Endothelial cell of umbilical vein (primary cell): ENCODE data around the gene PRSS22. TPM values are rescaled to one million over a fixed set of nuclear protein-coding genes. Genes with fewer than 3 reads are reported as not detected.
A peak's percentile ranks its signal among the peaks of the same experiment; 100 is the strongest.

Experiments
- BruUV-seq: library from RNA; stranded (reverse); fragments of 400-500 nt; replicated peaks from 2 replicates; lab custom pipeline; 2021; lab: Mats Ljungman, UMichigan
- CTCF ChIA-PET: fragments of 300-600, 350-600 bp; sonication (Branson Sonifier 250); formaldehyde crosslinking; loops from one replicate; lab custom pipeline; 2021; ENCODE audit warnings: antibody characterized with exemption, inconsistent platforms; lab: Charles Lee
- POLR2A ChIA-PET: fragments of 300-600, 350-600 bp; sonication (Branson Sonifier 250); formaldehyde crosslinking; loops from one replicate; lab custom pipeline; 2021; ENCODE audit warnings: antibody characterized with exemption, inconsistent platforms; lab: Charles Lee
- DNase-seq: peaks from one replicate; pipeline ENCODE4 v3.0.0-alpha.2; 2011; ENCODE audit warnings: low read depth, low spot score
- FAIRE-seq: peaks from 2 replicates; lab custom pipeline; 2011; peaks lifted over from hg19 to GRCh38; lab: Jason Lieb, UNC
- H2AFZ ChIP-seq: 2 replicates; pipeline ENCODE4 v1.6.0; 2012; ENCODE audit warnings: low read depth, low read length, control low read depth, inconsistent platforms
- H3K27ac ChIP-seq: 2 replicates; pipeline ENCODE4 v1.5.1; 2011; ENCODE audit warnings: low read depth, mild to moderate bottlenecking, control low read depth, low read length, moderate library complexity; ENCODE audit not compliant: insufficient read depth
- H3K27me3 ChIP-seq, 2 experiments: 2 replicates each; pipeline versions ENCODE4 v1.6.0 to v1.6.1; 2011; ENCODE audit warnings: low read length in 2 of 2, mixed read lengths in 1 of 2; ENCODE audit not compliant: control insufficient read depth in 2 of 2, insufficient read depth in 2 of 2
- H3K36me3 ChIP-seq, 2 experiments: 2 replicates in 1 of 2; 3 replicates in 1 of 2; pipeline ENCODE4 v1.5.1; 2011; ENCODE audit warnings: low read length in 2 of 2, mild to moderate bottlenecking in 1 of 2, moderate library complexity in 1 of 2; ENCODE audit not compliant: control insufficient read depth in 2 of 2, insufficient read depth in 2 of 2; ENCODE audit errors: extremely low read depth in 1 of 2
- H3K4me1 ChIP-seq: 3 replicates; pipeline ENCODE4 v1.5.1; 2011; ENCODE audit warnings: mild to moderate bottlenecking, low read length; ENCODE audit not compliant: control insufficient read depth, insufficient read depth; ENCODE audit errors: extremely low read depth
- H3K4me2 ChIP-seq: 2 replicates; pipeline ENCODE4 v1.6.1; 2011; ENCODE audit warnings: low read length, control low read depth, mixed read lengths; ENCODE audit not compliant: insufficient read depth
- H3K4me3 ChIP-seq, 3 experiments: fragments of 200-600 bp in 1 of 3; sonication (generic), shearing (Covaris generic) in 1 of 3; replicated peaks in 1 of 3; 2 replicates each; pipeline ENCODE4 v1.5.1; 2011 to 2016; ENCODE audit warnings: control low read depth in 3 of 3, low read length in 3 of 3, mild to moderate bottlenecking in 2 of 3, inconsistent platforms in 1 of 3, low read depth in 1 of 3, moderate library complexity in 1 of 3; ENCODE audit not compliant: insufficient read depth in 1 of 3
- H3K79me2 ChIP-seq: 2 replicates; pipeline ENCODE4 v1.6.0; 2012; ENCODE audit warnings: low read length, inconsistent platforms; ENCODE audit not compliant: control insufficient read depth, insufficient read depth
- H3K9ac ChIP-seq: replicated peaks from 2 replicates; pipeline ENCODE3; 2011; ENCODE audit warnings: low read length, control low read depth; ENCODE audit not compliant: insufficient read depth; ENCODE audit errors: extremely low read depth
- H3K9me1 ChIP-seq: replicated peaks from 3 replicates; pipeline ENCODE4 v1.6.0; 2011; ENCODE audit warnings: mild to moderate bottlenecking, low read length; ENCODE audit not compliant: control insufficient read depth, insufficient read depth; ENCODE audit errors: extremely low read depth
- H3K9me3 ChIP-seq: replicated peaks from 2 replicates; pipeline ENCODE4 v1.5.1; 2012; ENCODE audit warnings: low read length, inconsistent platforms; ENCODE audit not compliant: control insufficient read depth, insufficient read depth
- H4K20me1 ChIP-seq: replicated peaks from 2 replicates; pipeline ENCODE3; 2011; ENCODE audit warnings: mild to moderate bottlenecking, low read length; ENCODE audit not compliant: control insufficient read depth, insufficient read depth; ENCODE audit errors: extremely low read depth
- EZH2 ChIP-seq: IDR thresholded peaks from 2 replicates; pipeline ENCODE4 v1.6.1; 2012; ENCODE audit warnings: borderline replicate concordance, low read depth, mild to moderate bottlenecking, moderate library complexity, low read length, inconsistent platforms; ENCODE audit not compliant: severe bottlenecking
- FOS ChIP-seq: IDR thresholded peaks from 2 replicates; pipeline ENCODE4 v1.6.1; 2011; ENCODE audit warnings: mild to moderate bottlenecking, low read length, moderate library complexity, borderline replicate concordance; ENCODE audit not compliant: insufficient read depth
- GATA2 ChIP-seq: IDR thresholded peaks from 2 replicates; pipeline ENCODE4 v1.7.0; 2011; ENCODE audit warnings: low read depth, mild to moderate bottlenecking, moderate library complexity, mixed read lengths, low read length; ENCODE audit not compliant: insufficient read length, insufficient read depth
- JUN ChIP-seq: IDR thresholded peaks from 2 replicates; pipeline ENCODE4 v1.6.1; 2011; ENCODE audit warnings: borderline replicate concordance, low read depth; ENCODE audit not compliant: insufficient read length, insufficient read depth
- MAX ChIP-seq: IDR thresholded peaks from 2 replicates; pipeline ENCODE4 v1.6.1; 2011; ENCODE audit not compliant: insufficient read depth, insufficient read length
- MYC ChIP-seq: IDR thresholded peaks from one replicate; pipeline ENCODE4 v1.6.1; 2011; ENCODE audit warnings: mild to moderate bottlenecking, low read depth, low read length
- POLR2A ChIP-seq: IDR thresholded peaks from 2 replicates; pipeline ENCODE4 v1.6.1; 2012; ENCODE audit warnings: low read depth, mild to moderate bottlenecking, control low read depth, low read length
- POLR2AphosphoS5 ChIP-seq: IDR thresholded peaks from 2 replicates; pipeline ENCODE4 v1.6.1; 2012; ENCODE audit warnings: low read depth, mild to moderate bottlenecking, control low read depth, low read length, moderate library complexity; ENCODE audit not compliant: insufficient read depth
- dilution Hi-C: fragments of 300-500 bp; cut with MboI; formaldehyde crosslinking; loops from one replicate; pipeline ENCODE4 v1.15.0; 2019; ENCODE audit warnings: low sequenced_read_pairs; ENCODE audit not compliant: extremely low pct_ligation_motif_present
- intact Hi-C: fragments of 100-400 bp; cut with micrococcal nuclease; formaldehyde crosslinking; loops from one replicate; pipeline ENCODE4 v1.10.0; 2022
- polyA plus RNA-seq, 4 experiments: library from polyadenylated mRNA; depleted of rRNA in 3 of 4; stranded (reverse) in 3 of 4; unstranded in 1 of 4; fragments of >200 nt; gene quantifications; 2 replicates each; pipeline versions ENCODE4 v1.2.1 to v1.2.3, GENCODE V29; 2011 to 2012; ENCODE audit warnings: missing spikeins in 1 of 4
- total RNA-seq: library from RNA; stranded (reverse); gene quantifications from 2 replicates; pipeline ENCODE4 v1.2.3, GENCODE V29; 2021
- TF ChIP-seq, protein P1 (sequence below), 2 donors: IDR thresholded peaks; 1 replicate in 1 of 2; 2 replicates in 1 of 2; pipeline ENCODE4 v1.5.1; 2011; ENCODE audit warnings: low read length in 2 of 2, mild to moderate bottlenecking in 2 of 2, moderate library complexity in 2 of 2, control low read depth in 1 of 2, inconsistent platforms in 1 of 2, low read depth in 1 of 2; ENCODE audit not compliant: insufficient read depth in 1 of 2; ENCODE audit errors: extremely low read depth in 1 of 2

Gene PRSS22
- total and polyA plus RNA-seq, 2 donors (not counting 3 experiments of a cell fraction or from before 2014, with no cell fraction given) = not detected

- Histone ChIP-seq H3K9me3 (no peaks in the 10 kb centered on the region), H3K79me2 (no peaks in the 10 kb centered on the region), H3K27me3 (no peaks in the 10 kb centered on the region), H3K27ac (peak overlapping the region; percentile 30), H3K9me1 (no peaks in the 10 kb centered on the region), H3K4me1 (peaks cover 9% of the 10 kb centered on the region), H3K36me3 (no peaks in the 10 kb centered on the region), H2AFZ (peak overlapping the region; percentile 73), H3K4me3 (peak overlapping the region; percentile 58 to 78 (median 73)), H4K20me1 (no peaks in the 10 kb centered on the region), H3K9ac (peak overlapping the region; percentile 65), H3K4me2 (peak overlapping the region; percentile 85)
- peak; percentile 89 for DNase-seq
- BruUV-seq = no TSS peak
- CTCF ChIA-PET = interaction anchor here (0.9 kb wide), 1 partner anchor 30 kb away, joined by 3 read pairs; no protein-coding TSS in a partner anchor
- TF ChIP-seq FOS (no peak), MAX (no peak), GATA2 (no peak), POLR2AphosphoS5 (peak; percentile 33), JUN (no peak), POLR2A (no peak), EZH2 (no peak), MYC (no peak)
- TF ChIP-seq, protein P1, sequence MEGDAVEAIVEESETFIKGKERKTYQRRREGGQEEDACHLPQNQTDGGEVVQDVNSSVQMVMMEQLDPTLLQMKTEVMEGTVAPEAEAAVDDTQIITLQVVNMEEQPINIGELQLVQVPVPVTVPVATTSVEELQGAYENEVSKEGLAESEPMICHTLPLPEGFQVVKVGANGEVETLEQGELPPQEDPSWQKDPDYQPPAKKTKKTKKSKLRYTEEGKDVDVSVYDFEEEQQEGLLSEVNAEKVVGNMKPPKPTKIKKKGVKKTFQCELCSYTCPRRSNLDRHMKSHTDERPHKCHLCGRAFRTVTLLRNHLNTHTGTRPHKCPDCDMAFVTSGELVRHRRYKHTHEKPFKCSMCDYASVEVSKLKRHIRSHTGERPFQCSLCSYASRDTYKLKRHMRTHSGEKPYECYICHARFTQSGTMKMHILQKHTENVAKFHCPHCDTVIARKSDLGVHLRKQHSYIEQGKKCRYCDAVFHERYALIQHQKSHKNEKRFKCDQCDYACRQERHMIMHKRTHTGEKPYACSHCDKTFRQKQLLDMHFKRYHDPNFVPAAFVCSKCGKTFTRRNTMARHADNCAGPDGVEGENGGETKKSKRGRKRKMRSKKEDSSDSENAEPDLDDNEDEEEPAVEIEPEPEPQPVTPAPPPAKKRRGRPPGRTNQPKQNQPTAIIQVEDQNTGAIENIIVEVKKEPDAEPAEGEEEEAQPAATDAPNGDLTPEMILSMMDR (IDR thresholded peaks at IDR 0.05; ENCODE audit: extremely low read depth in 1 of 2, insufficient read depth in 1 of 2, low read depth in 1 of 2, low read length in 2 of 2) = peak; percentile 89 to 98
- POLR2A ChIA-PET = no interaction called here
- dilution Hi-C loops = no loop called here
- intact Hi-C loops = loop anchor here (1.0 to 2.0 kb wide), 4 partner anchors 15 to 116 kb away; partner anchors contain the start of genes FLYWCH2 and TNFRSF12A
- peak; percentile 95 for FAIRE-seq
Observed at GRCh38 chr16:2904100-2904921, 46.3 kb upstream of the PRSS22 start.
